AG04449 (cell line): ENCODE results near the gene JKAMP.

ENCODE experiments used
- CTCF ChIA-PET: fragments of 350-600 bp; formaldehyde crosslinking; extraction: SDS; loops from one replicate; lab custom pipeline; 2021; ENCODE audit warnings: antibody characterized with exemption; lab: Yijun Ruan, JAX
- POLR2A ChIA-PET: fragments of 400-600, 350-600 bp; formaldehyde crosslinking; extraction: SDS; loops from one replicate; lab custom pipeline; 2020; ENCODE audit warnings: antibody characterized with exemption, inconsistent platforms; lab: Yijun Ruan, JAX
- DNase-seq: peaks from one replicate; pipeline ENCODE4 v3.0.0-alpha.2; 2010; ENCODE audit warnings: low read depth, low spot score
- H3K4me3 ChIP-seq: 2 replicates; pipeline ENCODE4 v1.5.1; 2011; ENCODE audit warnings: low read depth, mild to moderate bottlenecking, control low read depth, low read length
- CTCF ChIP-seq: IDR thresholded peaks from one replicate; pipeline ENCODE4 v1.5.1; 2011; ENCODE audit warnings: mild to moderate bottlenecking, moderate library complexity, low read length, control low read depth, inconsistent platforms; ENCODE audit not compliant: insufficient read depth; ENCODE audit errors: missing control alignments

The JKAMP gene

GRCh38 chr14:59547310-59547709, 63.0 kb downstream of the JKAMP start:
- CTCF ChIA-PET: interaction anchor here (3.1 kb wide), 1 partner anchor 29 kb away, joined by 10 read pairs; the partner anchor contains the start of gene CCDC175
- H3K4me3 ChIP-seq: no peak overlapping the region
- no peak for TF ChIP-seq CTCF
- no peak for DNase-seq
- POLR2A ChIA-PET: no interaction called here
